DOHH2 (cell line): Measurements from ENCODE around the gene S1PR1.

ENCODE experiments used
- CTCF ChIP-seq: fragments of 200-600 bp; sonication (generic); IDR thresholded peaks from one replicate; pipeline ENCODE4 v1.5.1; 2014; ENCODE audit warnings: antibody characterized with exemption, mild to moderate bottlenecking, low read depth, low read length; ENCODE audit not compliant: poor library complexity, severe bottlenecking
- EZH2phosphoT487 ChIP-seq: fragments of 200-600 bp; sonication (generic); IDR thresholded peaks from 2 replicates; pipeline ENCODE4 v1.6.1; 2017; ENCODE audit warnings: borderline replicate concordance, mild to moderate bottlenecking, antibody characterized with exemption, low read length, moderate library complexity, mixed read lengths

- TF ChIP-seq CTCF (no peak), EZH2phosphoT487 (no peak)
Measured at GRCh38 chr1:101233495-101233894, 3.3 kb upstream of the S1PR1 start.
